C4-2B (cell line): ENCODE results near the gene POLD1.

Experiments
- ZFX ChIP-seq: fragments of 450-650 bp; IDR thresholded peaks from 2 replicates; pipeline ENCODE4 v1.6.1; 2017
- TF ChIP-seq, protein P1 (sequence below): fragments of 450-650 bp; conservative IDR thresholded peaks from 2 replicates; pipeline ENCODE4 v1.5.1; 2017; ENCODE audit warnings: mild to moderate bottlenecking

GRCh38 chr19:50461066-50461875 lies 77.1 kb downstream of the POLD1 start:
- TF ChIP-seq, protein P1, sequence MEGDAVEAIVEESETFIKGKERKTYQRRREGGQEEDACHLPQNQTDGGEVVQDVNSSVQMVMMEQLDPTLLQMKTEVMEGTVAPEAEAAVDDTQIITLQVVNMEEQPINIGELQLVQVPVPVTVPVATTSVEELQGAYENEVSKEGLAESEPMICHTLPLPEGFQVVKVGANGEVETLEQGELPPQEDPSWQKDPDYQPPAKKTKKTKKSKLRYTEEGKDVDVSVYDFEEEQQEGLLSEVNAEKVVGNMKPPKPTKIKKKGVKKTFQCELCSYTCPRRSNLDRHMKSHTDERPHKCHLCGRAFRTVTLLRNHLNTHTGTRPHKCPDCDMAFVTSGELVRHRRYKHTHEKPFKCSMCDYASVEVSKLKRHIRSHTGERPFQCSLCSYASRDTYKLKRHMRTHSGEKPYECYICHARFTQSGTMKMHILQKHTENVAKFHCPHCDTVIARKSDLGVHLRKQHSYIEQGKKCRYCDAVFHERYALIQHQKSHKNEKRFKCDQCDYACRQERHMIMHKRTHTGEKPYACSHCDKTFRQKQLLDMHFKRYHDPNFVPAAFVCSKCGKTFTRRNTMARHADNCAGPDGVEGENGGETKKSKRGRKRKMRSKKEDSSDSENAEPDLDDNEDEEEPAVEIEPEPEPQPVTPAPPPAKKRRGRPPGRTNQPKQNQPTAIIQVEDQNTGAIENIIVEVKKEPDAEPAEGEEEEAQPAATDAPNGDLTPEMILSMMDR, result peak; percentile 92
- no peak for TF ChIP-seq ZFX
